CD14-positive monocyte (primary cell): ENCODE data around the gene CDKN2B-AS1. TPM values are rescaled to one million over a fixed set of nuclear protein-coding genes. Genes with fewer than 3 reads are reported as not detected.

Source experiments
- DNase-seq, 3 donors: peaks; one replicate each; pipeline ENCODE4 v3.0.0-alpha.2; 2011 to 2022
- H2AFZ ChIP-seq: 2 replicates; pipeline ENCODE4 v1.6.0; 2012; ENCODE audit warnings: mild to moderate bottlenecking, low read depth, low read length, inconsistent platforms; ENCODE audit not compliant: insufficient read depth, poor library complexity, severe bottlenecking
- H3K27ac ChIP-seq, 2 donors: 1 replicate in 1 of 2; 2 replicates in 1 of 2; pipeline ENCODE4 v1.5.1; 2012 to 2013; ENCODE audit warnings: low read length in 2 of 2, control low read depth in 1 of 2, inconsistent platforms in 1 of 2, low read depth in 1 of 2, mild to moderate bottlenecking in 1 of 2
- H3K27me3 ChIP-seq, 2 donors: one replicate each; pipeline versions ENCODE4 v1.6.0 to v1.6.1; 2011 to 2013; ENCODE audit warnings: low read length in 2 of 2; ENCODE audit not compliant: control insufficient read depth in 2 of 2, insufficient read depth in 2 of 2
- H3K36me3 ChIP-seq, 2 donors: replicated peaks in 1 of 2; 1 replicate in 1 of 2; 2 replicates in 1 of 2; pipeline versions ENCODE4 v1.5.1 to v1.6.1; 2012 to 2013; ENCODE audit warnings: low read length in 2 of 2, control low read depth in 1 of 2, inconsistent platforms in 1 of 2, mild to moderate bottlenecking in 1 of 2; ENCODE audit not compliant: insufficient read depth in 2 of 2, control insufficient read depth in 1 of 2
- H3K4me1 ChIP-seq, 2 donors: 1 replicate in 1 of 2; 2 replicates in 1 of 2; pipeline versions ENCODE4 v1.5.1 to v1.6.1; 2012 to 2013; ENCODE audit warnings: low read length in 2 of 2, control low read depth in 1 of 2, inconsistent platforms in 1 of 2, mild to moderate bottlenecking in 1 of 2, moderate library complexity in 1 of 2; ENCODE audit not compliant: insufficient read depth in 2 of 2, control insufficient read depth in 1 of 2
- H3K4me2 ChIP-seq: replicated peaks from 2 replicates; pipeline ENCODE3; 2012; ENCODE audit warnings: low read length, moderate library complexity, mild to moderate bottlenecking; ENCODE audit not compliant: poor library complexity, severe bottlenecking; ENCODE audit errors: extremely low read depth
- H3K4me3 ChIP-seq, 3 experiments: fragments of 200-600 bp in 1 of 3; sonication (generic) in 1 of 3; replicated peaks in 1 of 3; 1 replicate in 2 of 3; 2 replicates in 1 of 3; pipeline ENCODE4 v1.5.1; 2011 to 2013; ENCODE audit warnings: low read length in 3 of 3, mild to moderate bottlenecking in 3 of 3, control low read depth in 2 of 3, low read depth in 2 of 3, inconsistent platforms in 1 of 3, moderate library complexity in 1 of 3
- H3K79me2 ChIP-seq: 2 replicates; pipeline ENCODE4 v1.6.0; 2012; ENCODE audit warnings: mild to moderate bottlenecking, control low read depth, inconsistent platforms, low read length, moderate library complexity; ENCODE audit not compliant: insufficient read depth
- H3K9ac ChIP-seq: 2 replicates; pipeline ENCODE4 v1.6.0; 2017; ENCODE audit warnings: low read length, mild to moderate bottlenecking; ENCODE audit not compliant: insufficient read depth, poor library complexity, severe bottlenecking
- H3K9me3 ChIP-seq, 2 donors: replicated peaks in 1 of 2; 1 replicate in 1 of 2; 2 replicates in 1 of 2; pipeline versions ENCODE4 v1.5.1 to v1.6.1; 2012 to 2013; ENCODE audit warnings: low read length in 2 of 2, control low read depth in 1 of 2; ENCODE audit not compliant: control insufficient read depth in 1 of 2, insufficient read depth in 1 of 2
- H4K20me1 ChIP-seq: 2 replicates; pipeline ENCODE4 v1.6.0; 2012; ENCODE audit warnings: mild to moderate bottlenecking, low read length, control low read depth, moderate library complexity; ENCODE audit not compliant: insufficient read depth
- H3K27ac Mint-ChIP-seq, 7 donors: one replicate each; pipeline ENCODE4 v1.8.0; 2020; ENCODE audit warnings: mild to moderate bottlenecking in 7 of 7, mixed read lengths in 7 of 7, moderate library complexity in 6 of 7, inconsistent platforms in 2 of 7
- H3K27me3 Mint-ChIP-seq, 3 donors: one replicate each; pipeline ENCODE4 v1.8.0; 2021 to 2022; ENCODE audit warnings: low read depth in 3 of 3, mild to moderate bottlenecking in 3 of 3, mixed read lengths in 3 of 3, moderate library complexity in 3 of 3, inconsistent platforms in 1 of 3
- H3K36me3 Mint-ChIP-seq, 2 donors: one replicate each; pipeline ENCODE4 v1.8.0; 2020; ENCODE audit warnings: mixed read lengths in 2 of 2, inconsistent platforms in 1 of 2, mild to moderate bottlenecking in 1 of 2
- H3K4me1 Mint-ChIP-seq: one replicate; pipeline ENCODE4 v1.8.0; 2020; ENCODE audit warnings: mild to moderate bottlenecking, mixed read lengths
- H3K4me3 Mint-ChIP-seq, 2 donors: one replicate each; pipeline ENCODE4 v1.8.0; 2020; ENCODE audit warnings: mild to moderate bottlenecking in 2 of 2, mixed read lengths in 2 of 2, moderate library complexity in 1 of 2
- H3K9me3 Mint-ChIP-seq, 7 donors: one replicate each; pipeline ENCODE4 v1.8.0; 2020 to 2022; ENCODE audit warnings: mixed read lengths in 7 of 7, mild to moderate bottlenecking in 6 of 7, moderate library complexity in 6 of 7, inconsistent platforms in 2 of 7
- CTCF ChIP-seq: fragments of 200-600 bp; IDR thresholded peaks from one replicate; pipeline ENCODE4 v1.8.0; 2022; ENCODE audit warnings: antibody characterized with exemption, mild to moderate bottlenecking
- WGBS: methylation state at CpG from one replicate; pipeline ENCODE4 v1.1.5; 2013; ENCODE audit warnings: missing lambda C conversion rate; ENCODE audit not compliant: insufficient coverage; 5-methylcytosine and 5-hydroxymethylcytosine counted together
- intact Hi-C, 2 donors: fragments of 100-400 bp; cut with micrococcal nuclease; formaldehyde crosslinking; loops; one replicate each; pipeline versions ENCODE4 v1.15.0 to v1.15.1; 2023
- polyA plus RNA-seq, 3 donors: library from polyadenylated mRNA; depleted of rRNA in 1 of 3; unstranded in 2 of 3; stranded (reverse) in 1 of 3; fragments of 300-500 nt in 2 of 3; fragments of >200 nt in 1 of 3; fragmentation: Illumina TruSeq in 2 of 3; gene quantifications; 1 replicate in 2 of 3; 2 replicates in 1 of 3; pipeline ENCODE4 v1.2.3, GENCODE V29; 2012 to 2021

Gene CDKN2B-AS1
- polyA plus RNA-seq, 3 donors: 0.35 to 0.55 (median 0.50) TPM

GRCh38 chr9:22120595-22120994, 126.0 kb downstream of the CDKN2B-AS1 start:
- H2AFZ ChIP-seq: no peak overlapping the region
- no peak overlapping the region for H3K4me2 ChIP-seq
- H3K27me3 ChIP-seq: peaks cover 8 to 16% of the 10 kb centered on the region in 2 donors
- H4K20me1 ChIP-seq: no peaks in the 10 kb centered on the region
- Mint-ChIP-seq H3K4me1 (peaks cover 9% of the 10 kb centered on the region), H3K4me3 (no peak overlapping the region), H3K36me3 (peaks cover 3 to 4% of the 10 kb centered on the region in 2 donors), H3K27me3 (peaks cover 3 to 27% (median 12%) of the 10 kb centered on the region in 3 donors), H3K27ac (no peak overlapping the region), H3K9me3 (peaks cover 6 to 14% (median 11%) of the 10 kb centered on the region in 7 donors)
- H3K4me1 ChIP-seq: peaks cover 4 to 9% of the 10 kb centered on the region in 2 donors
- H3K27ac ChIP-seq: no peak overlapping the region
- DNase-seq: no peak
- H3K4me3 ChIP-seq: no peak overlapping the region
- no CpG with 5 or more reads among the region's 1 CpG for WGBS
- no peaks in the 10 kb centered on the region for H3K79me2 ChIP-seq
- TF ChIP-seq CTCF: no peak
- no peaks in the 10 kb centered on the region for H3K36me3 ChIP-seq
- intact Hi-C loops: no loop called here
- peaks cover 4 to 13% of the 10 kb centered on the region in 2 donors for H3K9me3 ChIP-seq
- H3K9ac ChIP-seq: no peak overlapping the region

- peak overlapping the region in 1 of 2 donors; percentile 3 for H3K4me3 Mint-ChIP-seq
- WGBS: 67% methylated on average over 1 of the region's 6 CpGs
These were observed 129.8 kb downstream of the CDKN2B-AS1 start for GRCh38 chr9:22124263-22125011.

More at GRCh38 chr9:22124263-22125011, 129.8 kb downstream of the CDKN2B-AS1 start:
- Histone ChIP-seq H3K27me3 (peaks cover 14 to 22% of the 10 kb centered on the region in 2 donors), H2AFZ (no peak overlapping the region), H3K79me2 (no peaks in the 10 kb centered on the region), H3K9me3 (peaks cover 4 to 13% of the 10 kb centered on the region in 2 donors), H3K9ac (no peak overlapping the region), H3K4me3 (no peak overlapping the region), H4K20me1 (no peaks in the 10 kb centered on the region), H3K36me3 (no peaks in the 10 kb centered on the region), H3K27ac (no peak overlapping the region), H3K4me2 (no peak overlapping the region), H3K4me1 (peaks cover 2 to 8% of the 10 kb centered on the region in 2 donors)
- intact Hi-C loops: no loop called here
- Mint-ChIP-seq H3K27me3 (peaks cover 9 to 28% (median 16%) of the 10 kb centered on the region in 3 donors), H3K4me1 (peaks cover 7% of the 10 kb centered on the region), H3K9me3 (peaks cover 6 to 14% (median 11%) of the 10 kb centered on the region in 7 donors), H3K27ac (no peak overlapping the region), H3K36me3 (peaks cover 3 to 4% of the 10 kb centered on the region in 2 donors)
- no peak for TF ChIP-seq CTCF
- no peak for DNase-seq
